Measurements from ENCODE around the gene ECHS1.

ECHS1 gene

GRCh38 chr10:133339708-133340380 is 33.3 kb downstream of the ECHS1 start:
- DNase-seq (ENCODE audit: low spot score) = no peak

- no peak for DNase-seq (ENCODE audit: low spot score)
Observed at GRCh38 chr10:133338080-133339071, 34.8 kb downstream of the ECHS1 start.

GRCh38 chr10:133337370-133337725 is 35.8 kb downstream of the ECHS1 start:
- no peak for DNase-seq (ENCODE audit: low spot score)

- no peak for DNase-seq (ENCODE audit: low spot score)
Observed at GRCh38 chr10:133336577-133337369, 36.4 kb downstream of the ECHS1 start, which contains the start of gene CALY. TSS of gene CALY (minus strand) at chr10:133336896. CDS start at chr10:133328989, 7,907 bp downstream.

- no peak for DNase-seq (ENCODE audit: low spot score)
Observed at GRCh38 chr10:133336118-133336576, 37.0 kb downstream of the ECHS1 start.

- no peak for DNase-seq (ENCODE audit: low spot score)
Observed at GRCh38 chr10:133335246-133336117, 37.7 kb downstream of the ECHS1 start.

- no peak for DNase-seq (ENCODE audit: low spot score)
Observed at GRCh38 chr10:133334503-133335245, 38.5 kb downstream of the ECHS1 start.

GRCh38 chr10:133332936-133333699 is 40.0 kb downstream of the ECHS1 start:
- no peak for DNase-seq (ENCODE audit: low spot score)

- DNase-seq (ENCODE audit: low spot score) = peak; percentile 91
Observed at GRCh38 chr10:133329491-133330202, 43.5 kb downstream of the ECHS1 start.

GRCh38 chr10:133328358-133329343 is 44.5 kb downstream of the ECHS1 start:
- DNase-seq (ENCODE audit: low spot score) = no peak

- no peak for DNase-seq (ENCODE audit: low spot score)
Observed at GRCh38 chr10:133327651-133328357, 45.4 kb downstream of the ECHS1 start.

GRCh38 chr10:133326745-133327650 is 46.2 kb downstream of the ECHS1 start:
- no peak for DNase-seq (ENCODE audit: low spot score)

GRCh38 chr10:133326223-133326551 is 47.0 kb downstream of the ECHS1 start:
- no peak for DNase-seq (ENCODE audit: low spot score)

- DNase-seq (ENCODE audit: low spot score) = no peak
Observed at GRCh38 chr10:133325440-133326222, 47.5 kb downstream of the ECHS1 start.

- DNase-seq (ENCODE audit: low spot score) = no peak
Observed at GRCh38 chr10:133324857-133325260, 48.3 kb downstream of the ECHS1 start.
